SIG-M5 (cell line): Measurements from ENCODE around the gene INTS6.

Experiments
- DNase-seq: peaks from one replicate; lab custom pipeline; 2025; lab: John Stamatoyannopoulos, UW

The INTS6 gene

GRCh38 chr13:51318876-51319275 is 134.0 kb downstream of the INTS6 start:
- DNase-seq = no peak

DNA sequence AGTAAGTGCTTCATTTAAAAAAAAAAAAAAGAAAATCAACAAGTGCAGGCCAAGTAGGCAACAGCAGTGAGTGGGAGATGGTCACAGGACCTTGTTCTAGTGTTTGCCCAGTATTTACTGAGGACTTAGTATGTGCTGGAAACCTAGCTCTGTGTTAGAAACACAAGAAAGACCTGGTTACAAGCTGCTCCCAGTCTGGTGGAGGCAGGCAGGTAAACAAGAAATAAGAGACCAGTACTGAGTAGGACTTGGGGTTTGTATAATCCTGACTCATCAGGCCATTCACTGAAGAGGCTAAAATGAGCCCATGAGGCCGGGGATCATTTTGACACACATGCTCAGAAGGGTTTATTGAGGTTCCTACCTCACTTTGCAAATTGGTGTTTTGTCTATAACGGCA is 134.8 kb downstream of the INTS6 start:
- no peak for DNase-seq

- DNase-seq = no peak
These were observed 135.6 kb downstream of the INTS6 start for GRCh38 chr13:51317262-51317661.

DNA sequence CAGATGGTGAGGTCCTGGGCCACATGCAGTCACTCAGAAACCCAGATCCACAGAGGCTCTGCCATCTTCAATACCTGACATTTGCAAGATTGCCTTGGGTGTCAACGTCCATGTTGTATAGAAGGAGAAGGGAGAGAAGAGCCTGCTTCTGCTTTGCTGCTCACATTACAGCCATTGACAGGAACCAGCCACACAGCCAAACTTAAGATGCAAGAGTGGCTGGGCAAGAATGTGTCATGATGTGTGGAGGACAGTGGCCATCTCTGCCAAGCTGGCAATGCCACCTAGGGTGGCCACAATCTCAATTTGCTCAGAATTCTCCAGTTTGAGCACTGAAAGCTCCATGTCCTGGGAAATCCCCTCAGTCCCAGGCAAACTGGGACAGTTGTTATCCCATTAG is 139.2 kb downstream of the INTS6 start:
- no peak for DNase-seq

GRCh38 chr13:51311957-51312520 is 140.8 kb downstream of the INTS6 start:
- DNase-seq = no peak
